Uterus (tissue), 2 donors: ENCODE results near the gene PAOX.

ENCODE experiments used
- POLR2A ChIP-seq, 2 donors: fragments of 450-650 bp; IDR thresholded peaks; one replicate each; pipeline ENCODE4 v1.6.1; 2016; ENCODE audit warnings: antibody characterized with exemption in 2 of 2, mild to moderate bottlenecking in 1 of 2, moderate library complexity in 1 of 2
- TF ChIP-seq, protein P1 (sequence below), 4 experiments: fragments of 200-600 bp in 2 of 4; fragments of 450-650 bp in 2 of 4; sonication (generic) in 2 of 4; IDR thresholded peaks; one replicate each; pipeline ENCODE4 v1.5.1; 2016 to 2019; ENCODE audit warnings: antibody characterized with exemption in 4 of 4, mild to moderate bottlenecking in 2 of 4, moderate library complexity in 1 of 4

GRCh38 chr10:133365461-133366129, 13.5 kb upstream of the PAOX start:
- TF ChIP-seq, protein P1, sequence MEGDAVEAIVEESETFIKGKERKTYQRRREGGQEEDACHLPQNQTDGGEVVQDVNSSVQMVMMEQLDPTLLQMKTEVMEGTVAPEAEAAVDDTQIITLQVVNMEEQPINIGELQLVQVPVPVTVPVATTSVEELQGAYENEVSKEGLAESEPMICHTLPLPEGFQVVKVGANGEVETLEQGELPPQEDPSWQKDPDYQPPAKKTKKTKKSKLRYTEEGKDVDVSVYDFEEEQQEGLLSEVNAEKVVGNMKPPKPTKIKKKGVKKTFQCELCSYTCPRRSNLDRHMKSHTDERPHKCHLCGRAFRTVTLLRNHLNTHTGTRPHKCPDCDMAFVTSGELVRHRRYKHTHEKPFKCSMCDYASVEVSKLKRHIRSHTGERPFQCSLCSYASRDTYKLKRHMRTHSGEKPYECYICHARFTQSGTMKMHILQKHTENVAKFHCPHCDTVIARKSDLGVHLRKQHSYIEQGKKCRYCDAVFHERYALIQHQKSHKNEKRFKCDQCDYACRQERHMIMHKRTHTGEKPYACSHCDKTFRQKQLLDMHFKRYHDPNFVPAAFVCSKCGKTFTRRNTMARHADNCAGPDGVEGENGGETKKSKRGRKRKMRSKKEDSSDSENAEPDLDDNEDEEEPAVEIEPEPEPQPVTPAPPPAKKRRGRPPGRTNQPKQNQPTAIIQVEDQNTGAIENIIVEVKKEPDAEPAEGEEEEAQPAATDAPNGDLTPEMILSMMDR (IDR thresholded peaks at IDR 0.05), result no peak
- no peak for TF ChIP-seq POLR2A (IDR thresholded peaks at IDR 0.05)
